WI38 (cell line): ENCODE data around the gene ITGAV.

Source experiments
- H3K4me3 ChIP-seq: 2 replicates; pipeline ENCODE4 v1.5.1; 2011; ENCODE audit warnings: low read depth, mild to moderate bottlenecking, control low read depth, low read length
- TF ChIP-seq, protein P1 (sequence below): IDR thresholded peaks from 2 replicates; pipeline ENCODE4 v1.5.1; 2012; ENCODE audit warnings: low read depth, mild to moderate bottlenecking, control low read depth, low read length

ITGAV gene

GRCh38 chr2:186554429-186554828 lies 35.4 kb upstream of the ITGAV start:
- TF ChIP-seq, protein P1, sequence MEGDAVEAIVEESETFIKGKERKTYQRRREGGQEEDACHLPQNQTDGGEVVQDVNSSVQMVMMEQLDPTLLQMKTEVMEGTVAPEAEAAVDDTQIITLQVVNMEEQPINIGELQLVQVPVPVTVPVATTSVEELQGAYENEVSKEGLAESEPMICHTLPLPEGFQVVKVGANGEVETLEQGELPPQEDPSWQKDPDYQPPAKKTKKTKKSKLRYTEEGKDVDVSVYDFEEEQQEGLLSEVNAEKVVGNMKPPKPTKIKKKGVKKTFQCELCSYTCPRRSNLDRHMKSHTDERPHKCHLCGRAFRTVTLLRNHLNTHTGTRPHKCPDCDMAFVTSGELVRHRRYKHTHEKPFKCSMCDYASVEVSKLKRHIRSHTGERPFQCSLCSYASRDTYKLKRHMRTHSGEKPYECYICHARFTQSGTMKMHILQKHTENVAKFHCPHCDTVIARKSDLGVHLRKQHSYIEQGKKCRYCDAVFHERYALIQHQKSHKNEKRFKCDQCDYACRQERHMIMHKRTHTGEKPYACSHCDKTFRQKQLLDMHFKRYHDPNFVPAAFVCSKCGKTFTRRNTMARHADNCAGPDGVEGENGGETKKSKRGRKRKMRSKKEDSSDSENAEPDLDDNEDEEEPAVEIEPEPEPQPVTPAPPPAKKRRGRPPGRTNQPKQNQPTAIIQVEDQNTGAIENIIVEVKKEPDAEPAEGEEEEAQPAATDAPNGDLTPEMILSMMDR = no peak
- no peak overlapping the region for H3K4me3 ChIP-seq

DNA sequence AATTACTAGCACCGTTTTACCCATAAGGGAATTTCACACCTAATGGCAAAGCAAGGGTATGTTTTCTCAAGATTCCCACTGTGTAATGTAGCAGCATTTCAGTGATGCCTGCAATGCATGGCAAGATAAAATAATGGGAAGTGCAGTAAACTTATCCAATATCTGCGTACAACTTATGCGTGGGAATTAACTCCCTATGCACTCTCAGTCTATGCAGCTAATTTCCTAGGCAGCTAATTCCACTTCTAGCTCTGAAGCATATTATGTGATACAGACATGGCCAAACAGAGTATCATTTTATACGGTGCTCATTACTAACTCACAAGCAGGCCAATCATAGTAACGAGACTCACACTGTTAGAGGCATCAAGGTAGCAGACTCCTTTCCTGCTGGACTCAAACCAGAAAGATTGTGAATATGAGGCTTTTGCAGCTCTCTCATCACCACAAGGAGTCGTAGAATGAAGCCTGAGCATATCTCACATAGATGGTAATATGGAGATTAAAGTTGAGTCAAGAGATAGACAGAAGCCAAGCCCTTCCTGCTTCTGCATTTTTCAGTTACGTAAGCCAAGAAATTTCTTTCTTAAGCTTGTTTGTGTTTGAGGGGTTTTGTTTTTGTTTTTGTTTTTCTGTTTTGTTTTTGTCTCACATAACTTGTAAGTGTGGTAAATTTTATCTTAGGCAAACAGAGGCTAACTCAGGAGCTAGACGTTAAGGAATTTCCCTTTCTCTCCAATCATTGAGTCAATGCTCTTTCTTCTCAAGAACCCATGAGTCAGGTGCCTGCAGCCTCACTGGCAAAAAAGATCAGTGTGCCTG lies 34.8 kb upstream of the ITGAV start:
- TF ChIP-seq, protein P1 = no peak
- no peak overlapping the region for H3K4me3 ChIP-seq

GRCh38 chr2:186558512-186559276 lies 31.2 kb upstream of the ITGAV start:
- TF ChIP-seq, protein P1 = no peak
- no peak overlapping the region for H3K4me3 ChIP-seq

- H3K4me3 ChIP-seq = no peak overlapping the region
- TF ChIP-seq, protein P1 = no peak
These were observed 30.5 kb upstream of the ITGAV start for GRCh38 chr2:186559370-186559769.

DNA sequence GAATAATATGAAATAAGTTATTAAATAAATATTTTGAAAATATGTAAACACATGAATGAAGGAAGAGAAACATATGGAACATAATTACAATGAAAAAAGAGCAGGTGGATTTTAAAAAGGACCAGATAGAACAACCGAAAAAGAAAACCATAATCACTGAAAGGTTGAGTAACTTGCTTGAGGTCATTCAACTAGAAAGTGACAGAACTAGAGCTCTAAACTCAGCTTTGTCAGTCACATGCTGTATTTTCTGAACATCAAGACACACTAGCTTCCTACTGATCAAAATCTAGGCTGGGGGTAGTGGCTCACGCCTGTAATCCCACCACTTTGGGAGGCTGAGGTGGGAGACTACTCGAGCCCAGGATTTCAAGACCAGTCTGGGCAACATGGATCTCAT lies 30.0 kb upstream of the ITGAV start:
- TF ChIP-seq, protein P1 = no peak
- H3K4me3 ChIP-seq = no peak overlapping the region

DNA sequence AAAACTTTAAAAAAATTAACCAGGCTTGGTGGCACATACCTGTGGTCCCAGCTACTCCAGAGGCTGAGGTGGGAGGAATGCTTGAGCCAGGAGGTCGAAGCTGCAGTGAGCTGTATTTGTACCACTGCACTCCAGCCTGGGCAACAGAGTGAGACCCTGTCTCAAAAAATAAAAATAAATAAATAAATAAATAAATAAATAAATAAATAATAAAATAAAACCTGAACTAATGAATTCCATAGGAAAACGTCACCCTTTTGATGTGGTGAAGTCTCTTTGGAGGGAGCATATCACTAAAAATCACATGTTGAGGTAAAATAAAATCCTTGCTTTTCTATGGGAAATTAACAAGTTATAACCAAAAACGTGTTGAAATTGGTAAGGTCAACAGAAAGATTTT lies 29.6 kb upstream of the ITGAV start:
- TF ChIP-seq, protein P1 = no peak

More for the DNA sequence above, 29.6 kb upstream of the ITGAV start:
- no peak overlapping the region for H3K4me3 ChIP-seq
